SJCRH30 (cell line): ENCODE measurements around the gene OR2T10. TPM values are rescaled to one million over a fixed set of nuclear protein-coding genes. Genes with fewer than 3 reads are reported as not detected.
"Not testable (repeated sequence)": the region's sequence is repeated elsewhere in the genome, so short reads cannot be mapped to it uniquely, and the experiment has no call there.

Experiments
- DNase-seq, 2 experiments: peaks; one replicate each; pipeline ENCODE4 v3.0.0-alpha.2; 2015 to 2020
- H3K27ac ChIP-seq: fragments of 250-450 bp; sonication (Bioruptor Pico); 2 replicates; pipeline ENCODE4 v1.5.1; 2020; ENCODE audit warnings: mild to moderate bottlenecking, moderate library complexity
- H3K27me3 ChIP-seq: fragments of 250-450 bp; sonication (Bioruptor Pico); 2 replicates; pipeline ENCODE4 v1.5.1; 2020; ENCODE audit warnings: mild to moderate bottlenecking, moderate library complexity
- H3K36me3 ChIP-seq: fragments of 250-450 bp; sonication (Bioruptor Pico); 2 replicates; pipeline ENCODE4 v1.5.1; 2020; ENCODE audit warnings: mild to moderate bottlenecking, moderate library complexity
- H3K4me1 ChIP-seq: fragments of 250-450 bp; sonication (Bioruptor Pico); 2 replicates; pipeline ENCODE4 v1.5.1; 2020; ENCODE audit warnings: mild to moderate bottlenecking, moderate library complexity
- H3K4me3 ChIP-seq: fragments of 250-450 bp; sonication (Bioruptor Pico); 2 replicates; pipeline ENCODE4 v1.5.1; 2020; ENCODE audit warnings: mild to moderate bottlenecking, moderate library complexity
- H3K9me3 ChIP-seq: fragments of 250-450 bp; sonication (Bioruptor Pico); replicated peaks from 2 replicates; pipeline ENCODE4 v1.5.1; 2020; ENCODE audit warnings: mild to moderate bottlenecking, moderate library complexity
- total RNA-seq: library from RNA; depleted of rRNA; stranded (reverse); fragments of >200 nt; shearing (Covaris generic); gene quantifications from 2 replicates; pipeline ENCODE4 v1.2.3, GENCODE V29; 2014; rRNA removed

OR2T10 gene
- not detected in 2 replicates for total RNA-seq

GRCh38 chr1:248597589-248597988 is at the start of gene OR2T10:
Gene OR2T10, minus strand, starts transcription at chr1:248597700. Its CDS starts 3,932 bp downstream, at chr1:248593768.
- no peaks in the 10 kb centered on the region for H3K36me3 ChIP-seq
- H3K4me1 ChIP-seq = peaks cover 12% of the 10 kb centered on the region
- no peak within 1 kb of the TSS for H3K4me3 ChIP-seq
- no peaks in the 10 kb centered on the region for H3K27me3 ChIP-seq
- H3K9me3 ChIP-seq = no peaks in the 10 kb centered on the region
- no peak within 1 kb of the TSS for H3K27ac ChIP-seq
- no peak for DNase-seq

- H3K27ac ChIP-seq, H3K4me3 ChIP-seq, H3K4me1 ChIP-seq, H3K27me3 ChIP-seq, H3K9me3 ChIP-seq, DNase-seq, H3K36me3 ChIP-seq: not testable (repeated sequence)
These were observed 47.7 kb upstream of the OR2T10 start, which contains the start of gene OR2T35 for GRCh38 chr1:248645178-248645577. Gene OR2T35, minus strand, starts transcription at chr1:248645278. Its CDS starts 6,020 bp downstream, at chr1:248639258.

GRCh38 chr1:248642971-248643651 is 45.6 kb upstream of the OR2T10 start:
- H3K27me3 ChIP-seq, DNase-seq, H3K27ac ChIP-seq, H3K36me3 ChIP-seq, H3K4me1 ChIP-seq, H3K4me3 ChIP-seq, H3K9me3 ChIP-seq: not testable (repeated sequence)

- DNase-seq, H3K27ac ChIP-seq, H3K27me3 ChIP-seq, H3K9me3 ChIP-seq, H3K4me1 ChIP-seq, H3K4me3 ChIP-seq, H3K36me3 ChIP-seq: not testable (repeated sequence)
These were observed 44.1 kb upstream of the OR2T10 start for GRCh38 chr1:248641583-248641982.

- not testable (repeated sequence) for H3K4me1 ChIP-seq, H3K27ac ChIP-seq, DNase-seq, H3K36me3 ChIP-seq, H3K4me3 ChIP-seq, H3K27me3 ChIP-seq, H3K9me3 ChIP-seq
These were observed 43.4 kb upstream of the OR2T10 start for GRCh38 chr1:248640906-248641305.

GRCh38 chr1:248639652-248640051 is 42.2 kb upstream of the OR2T10 start:
- not testable (repeated sequence) for H3K4me1 ChIP-seq, H3K27me3 ChIP-seq, H3K36me3 ChIP-seq, H3K4me3 ChIP-seq, H3K27ac ChIP-seq, DNase-seq, H3K9me3 ChIP-seq

- H3K36me3 ChIP-seq, DNase-seq, H3K9me3 ChIP-seq, H3K27ac ChIP-seq, H3K4me3 ChIP-seq, H3K4me1 ChIP-seq, H3K27me3 ChIP-seq: not testable (repeated sequence)
These were observed 39.1 kb upstream of the OR2T10 start for GRCh38 chr1:248636612-248637011.

GRCh38 chr1:248634991-248635390 is 37.5 kb upstream of the OR2T10 start, which contains the start of gene OR2T11:
Gene OR2T11, minus strand, starts transcription at chr1:248635091. Its CDS starts 7,963 bp downstream, at chr1:248627128.
- H3K27ac ChIP-seq, H3K4me3 ChIP-seq, H3K27me3 ChIP-seq, H3K4me1 ChIP-seq, DNase-seq, H3K9me3 ChIP-seq, H3K36me3 ChIP-seq: not testable (repeated sequence)

- no peak overlapping the region for H3K27ac ChIP-seq
- no peaks in the 10 kb centered on the region for H3K4me1 ChIP-seq
- no peaks in the 10 kb centered on the region for H3K27me3 ChIP-seq
- H3K4me3 ChIP-seq = no peak overlapping the region
- DNase-seq = no peak
- no peaks in the 10 kb centered on the region for H3K36me3 ChIP-seq
- no peaks in the 10 kb centered on the region for H3K9me3 ChIP-seq
These were observed 34.0 kb upstream of the OR2T10 start for GRCh38 chr1:248631354-248632008.

- H3K36me3 ChIP-seq = no peaks in the 10 kb centered on the region
- H3K4me3 ChIP-seq = no peak overlapping the region
- H3K27me3 ChIP-seq = no peaks in the 10 kb centered on the region
- DNase-seq = no peak
- no peaks in the 10 kb centered on the region for H3K9me3 ChIP-seq
- no peak overlapping the region for H3K27ac ChIP-seq
- no peaks in the 10 kb centered on the region for H3K4me1 ChIP-seq
These were observed 33.1 kb upstream of the OR2T10 start for GRCh38 chr1:248630551-248630950.

GRCh38 chr1:248627971-248628844 is 30.7 kb upstream of the OR2T10 start:
- Histone ChIP-seq H3K4me3 (no peak overlapping the region), H3K27ac (no peak overlapping the region), H3K27me3 (no peaks in the 10 kb centered on the region), H3K4me1 (no peaks in the 10 kb centered on the region), H3K9me3 (no peaks in the 10 kb centered on the region), H3K36me3 (no peaks in the 10 kb centered on the region)
- no peak for DNase-seq

- Histone ChIP-seq H3K9me3 (no peaks in the 10 kb centered on the region), H3K4me3 (no peak overlapping the region), H3K27ac (no peak overlapping the region), H3K27me3 (no peaks in the 10 kb centered on the region), H3K36me3 (no peaks in the 10 kb centered on the region), H3K4me1 (no peaks in the 10 kb centered on the region)
- DNase-seq = no peak
These were observed 28.5 kb upstream of the OR2T10 start for GRCh38 chr1:248625971-248626370.

GRCh38 chr1:248625166-248625565 is 27.7 kb upstream of the OR2T10 start:
- Histone ChIP-seq H3K9me3 (no peaks in the 10 kb centered on the region), H3K27ac (no peak overlapping the region), H3K4me3 (no peak overlapping the region), H3K4me1 (no peaks in the 10 kb centered on the region), H3K27me3 (no peaks in the 10 kb centered on the region), H3K36me3 (no peaks in the 10 kb centered on the region)
- no peak for DNase-seq

GRCh38 chr1:248622570-248623001 is 25.1 kb upstream of the OR2T10 start:
- peak in 1 of 2 experiments; percentile 57 for DNase-seq

GRCh38 chr1:248621770-248622169 is 24.3 kb upstream of the OR2T10 start:
- Histone ChIP-seq H3K4me3 (no peak overlapping the region), H3K9me3 (no peaks in the 10 kb centered on the region), H3K36me3 (no peaks in the 10 kb centered on the region), H3K27ac (no peak overlapping the region), H3K4me1 (no peaks in the 10 kb centered on the region), H3K27me3 (no peaks in the 10 kb centered on the region)
- DNase-seq = no peak

More at GRCh38 chr1:248622570-248623001, 25.1 kb upstream of the OR2T10 start:
- H3K36me3 ChIP-seq = no peaks in the 10 kb centered on the region
- no peaks in the 10 kb centered on the region for H3K4me1 ChIP-seq
- H3K9me3 ChIP-seq = no peaks in the 10 kb centered on the region
- no peak overlapping the region for H3K27ac ChIP-seq
- no peak overlapping the region for H3K4me3 ChIP-seq
- H3K27me3 ChIP-seq = no peaks in the 10 kb centered on the region
